NCI-H748 (cell line): Measurements from ENCODE around the gene DRC7.

Source experiments
- DNase-seq: peaks from one replicate; lab custom pipeline; 2025; ENCODE audit not compliant: unreplicated experiment; lab: John Stamatoyannopoulos, UW

DRC7 gene

DNA sequence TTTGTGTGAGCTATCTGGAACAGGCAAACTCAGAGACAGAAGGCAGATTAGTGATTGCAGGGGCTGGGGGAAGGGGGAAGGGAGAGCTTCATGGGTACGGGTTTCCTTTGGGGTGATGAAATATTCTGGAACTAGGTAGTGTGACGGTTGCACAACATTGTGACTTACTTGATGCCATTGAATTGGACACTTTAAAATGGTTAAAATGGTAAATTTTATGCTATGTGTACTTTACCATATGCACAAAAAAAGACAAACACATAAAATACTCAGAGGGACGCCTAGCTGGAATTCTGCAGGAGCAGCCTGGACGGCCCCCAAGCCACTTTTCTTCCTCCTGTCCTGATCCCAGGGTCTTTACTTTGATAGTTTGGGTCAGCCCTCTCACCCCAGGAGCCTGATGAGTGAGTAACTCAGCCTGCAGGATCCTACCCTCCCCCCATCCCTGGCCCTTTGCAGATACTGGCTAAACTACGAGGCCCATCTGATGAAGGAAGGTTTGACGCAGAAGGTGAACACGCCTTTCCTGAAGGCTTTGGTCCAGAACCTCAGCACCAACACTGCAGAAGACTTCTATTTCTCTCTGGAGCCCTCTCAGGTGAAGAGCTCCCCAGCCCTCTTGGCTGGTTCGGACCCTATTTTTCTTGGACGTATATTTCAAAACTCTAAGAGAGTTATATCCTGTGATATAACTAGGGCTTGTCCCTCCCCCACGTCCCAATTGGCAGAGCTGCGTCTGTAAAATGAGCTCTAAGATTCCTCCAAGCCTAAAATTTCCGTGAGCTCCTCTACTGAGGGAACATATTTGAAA is 18.7 kb upstream of the DRC7 start:
- DNase-seq, result no peak

DNA sequence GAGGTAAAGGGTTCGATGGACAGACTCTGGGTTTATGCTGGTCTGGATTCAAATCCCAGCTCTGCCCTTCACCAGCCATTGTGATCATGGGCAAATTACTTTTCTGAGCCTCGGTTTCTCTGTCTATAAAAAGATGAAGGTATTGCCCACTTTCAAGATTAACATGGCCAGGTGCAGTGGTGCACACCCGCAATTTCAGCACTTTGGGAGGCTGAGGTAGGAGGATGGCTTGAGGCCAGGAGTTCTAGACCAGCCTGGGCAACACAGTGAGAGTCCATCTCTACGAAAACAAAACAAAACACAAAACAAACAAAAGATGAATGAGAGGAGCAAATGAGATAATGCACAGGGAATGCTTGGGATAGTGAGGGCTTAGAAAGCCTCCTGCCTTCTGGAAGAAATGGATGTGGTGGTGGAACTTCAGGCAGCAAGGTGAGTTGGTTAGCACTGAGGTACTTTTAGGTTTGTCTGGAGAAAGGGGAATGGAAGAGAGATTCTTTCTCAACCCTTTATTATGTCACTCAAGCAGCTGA is 18.0 kb upstream of the DRC7 start:
- DNase-seq, result no peak

DNA sequence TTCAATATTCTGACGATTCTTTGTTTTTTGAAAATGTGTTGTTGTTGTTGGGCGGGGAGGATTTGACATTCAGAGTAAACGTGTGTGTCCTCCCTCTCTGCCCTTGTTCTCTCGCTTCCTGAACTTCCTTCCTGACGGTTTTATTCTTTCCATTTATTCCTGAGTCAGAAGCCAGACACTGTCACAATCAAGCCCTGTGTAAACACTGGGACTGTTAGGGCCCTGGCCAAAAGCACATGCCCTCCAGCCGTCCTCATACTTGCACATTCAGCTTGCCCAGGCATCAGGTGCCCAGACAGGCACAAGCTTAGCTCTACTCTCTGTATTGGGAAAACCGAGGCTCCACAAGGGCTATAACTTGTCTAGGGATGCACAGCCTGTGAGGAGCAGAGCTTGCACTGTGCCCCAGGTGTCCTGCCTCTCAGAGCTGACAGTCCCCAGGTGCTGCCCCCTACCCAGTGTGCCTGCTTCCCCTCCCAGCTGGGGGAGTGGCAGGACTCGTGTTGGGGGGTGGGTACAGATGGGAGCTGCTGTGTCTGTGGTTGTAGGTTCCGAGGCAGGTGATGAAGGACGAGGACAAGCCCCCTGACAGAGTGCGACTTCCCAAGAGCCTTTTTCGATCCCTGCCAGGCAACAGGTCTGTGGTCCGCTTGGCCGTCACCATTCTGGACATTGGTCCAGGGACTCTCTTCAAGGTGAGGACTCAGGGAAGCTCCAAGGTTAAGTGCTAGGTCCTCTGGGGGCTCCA is 16.8 kb upstream of the DRC7 start:
- DNase-seq, result peak; percentile 1

DNA sequence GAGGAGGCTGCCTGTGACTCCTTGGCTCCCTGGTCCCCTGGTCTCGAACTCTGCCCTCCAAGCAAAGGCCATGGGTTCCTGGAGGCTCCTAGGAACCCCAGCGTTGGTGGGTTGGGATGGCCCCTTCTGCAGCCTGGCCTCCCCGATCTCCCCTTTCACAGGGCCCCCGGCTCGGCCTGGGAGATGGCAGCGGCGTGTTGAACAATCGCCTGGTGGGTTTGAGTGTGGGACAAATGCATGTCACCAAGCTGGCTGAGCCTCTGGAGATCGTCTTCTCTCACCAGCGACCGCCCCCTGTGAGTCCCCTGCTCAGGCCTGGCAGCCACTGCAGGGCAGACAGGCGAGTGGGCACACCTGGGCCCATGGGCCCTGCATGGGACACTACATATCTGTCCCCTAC is 15.6 kb upstream of the DRC7 start:
- DNase-seq, result no peak

DNA sequence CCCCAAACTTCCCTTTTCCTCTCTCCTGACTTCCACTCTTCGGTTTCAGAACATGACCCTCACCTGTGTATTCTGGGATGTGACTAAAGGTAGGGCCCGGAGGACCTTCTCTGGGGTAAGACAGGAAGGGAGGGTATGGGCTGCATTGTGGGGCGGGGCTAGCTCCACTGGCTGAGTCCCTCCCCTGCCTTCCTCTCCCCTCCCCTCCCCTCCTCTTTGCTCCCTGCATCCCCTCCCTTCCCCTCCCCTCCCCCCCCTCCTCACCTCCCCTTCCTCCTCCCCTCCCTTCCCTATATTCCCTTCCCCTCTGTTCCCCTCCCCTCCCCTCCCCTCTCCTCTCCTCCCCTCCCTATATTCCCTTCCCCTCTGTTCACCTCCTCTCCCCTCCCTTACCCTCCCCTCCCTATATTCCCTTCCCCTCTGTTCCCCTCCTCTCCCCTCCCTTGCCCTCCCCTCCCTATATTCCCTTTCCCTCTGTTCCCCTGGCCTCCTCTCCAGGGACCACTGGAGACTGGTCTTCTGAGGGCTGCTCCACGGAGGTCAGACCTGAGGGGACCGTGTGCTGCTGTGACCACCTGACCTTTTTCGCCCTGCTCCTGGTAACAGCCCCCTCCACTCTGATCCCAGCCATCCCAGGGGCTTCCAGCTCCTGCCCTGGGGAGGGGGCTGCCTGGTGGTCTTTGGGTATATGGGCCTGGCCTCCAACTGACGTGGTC is 14.7 kb upstream of the DRC7 start:
- no peak for DNase-seq

DNA sequence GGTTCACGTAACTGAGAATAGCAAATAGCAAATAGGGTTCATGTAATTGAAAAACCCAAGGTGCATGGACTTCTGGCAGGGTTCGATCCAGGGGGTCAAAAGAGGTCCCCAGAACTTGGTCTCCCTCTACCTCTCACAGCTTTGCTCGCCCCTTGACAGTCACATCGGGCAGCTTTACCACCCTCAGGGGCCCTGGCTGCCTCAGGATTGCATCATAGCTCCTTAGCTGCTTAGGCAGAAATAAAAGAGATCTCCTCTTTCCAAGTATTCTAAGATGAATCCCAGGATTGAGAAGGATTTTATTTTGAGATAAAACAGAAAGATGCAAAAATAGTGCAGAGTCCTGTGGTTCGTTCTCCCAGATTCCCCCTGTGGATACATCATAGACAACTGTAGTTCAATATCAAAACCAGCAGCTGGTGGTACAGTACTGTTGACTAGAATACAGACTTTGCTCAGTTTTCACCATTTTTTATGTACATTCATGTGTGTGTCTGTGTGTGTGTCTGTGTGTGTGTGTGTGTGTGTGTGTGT is 13.7 kb upstream of the DRC7 start:
- DNase-seq, result no peak

DNA sequence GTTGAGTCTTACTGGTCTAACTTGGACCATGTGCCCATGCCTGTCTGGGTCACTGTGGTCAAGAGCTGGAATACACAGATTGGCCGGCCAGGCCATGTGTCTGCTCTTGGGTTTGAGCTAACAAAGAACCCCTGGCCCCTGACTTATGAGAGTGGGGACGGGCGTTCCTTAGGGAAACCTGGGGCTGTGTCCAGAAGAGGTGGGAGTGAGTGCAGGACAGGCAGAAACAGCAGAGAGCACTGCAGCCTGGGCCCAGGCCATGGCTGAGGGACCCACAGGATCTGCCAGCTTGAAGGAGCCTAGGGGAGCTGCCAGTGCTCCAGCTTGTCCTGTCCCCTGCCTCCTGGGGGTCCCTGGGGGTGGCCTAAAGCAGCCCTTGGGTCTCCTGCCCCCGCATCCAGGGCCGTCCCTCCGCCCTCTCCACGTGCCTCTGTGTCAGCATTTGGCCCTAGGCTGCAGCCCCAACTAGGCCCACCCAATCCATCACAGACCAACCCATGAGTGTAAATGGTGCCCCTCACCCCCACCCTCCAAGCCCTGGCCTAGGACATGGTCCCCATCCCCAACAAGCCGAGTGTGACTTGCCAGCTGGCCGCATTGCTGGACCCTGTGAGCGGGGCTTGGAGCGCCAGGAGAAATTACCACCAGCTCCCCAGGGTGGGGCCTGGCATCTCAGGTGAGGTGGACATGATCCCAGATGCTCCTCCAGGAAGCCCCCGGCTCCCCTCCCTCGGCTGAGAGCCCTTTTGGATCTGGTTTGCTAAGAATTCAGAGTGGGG is 12.5 kb upstream of the DRC7 start:
- DNase-seq, result no peak

DNA sequence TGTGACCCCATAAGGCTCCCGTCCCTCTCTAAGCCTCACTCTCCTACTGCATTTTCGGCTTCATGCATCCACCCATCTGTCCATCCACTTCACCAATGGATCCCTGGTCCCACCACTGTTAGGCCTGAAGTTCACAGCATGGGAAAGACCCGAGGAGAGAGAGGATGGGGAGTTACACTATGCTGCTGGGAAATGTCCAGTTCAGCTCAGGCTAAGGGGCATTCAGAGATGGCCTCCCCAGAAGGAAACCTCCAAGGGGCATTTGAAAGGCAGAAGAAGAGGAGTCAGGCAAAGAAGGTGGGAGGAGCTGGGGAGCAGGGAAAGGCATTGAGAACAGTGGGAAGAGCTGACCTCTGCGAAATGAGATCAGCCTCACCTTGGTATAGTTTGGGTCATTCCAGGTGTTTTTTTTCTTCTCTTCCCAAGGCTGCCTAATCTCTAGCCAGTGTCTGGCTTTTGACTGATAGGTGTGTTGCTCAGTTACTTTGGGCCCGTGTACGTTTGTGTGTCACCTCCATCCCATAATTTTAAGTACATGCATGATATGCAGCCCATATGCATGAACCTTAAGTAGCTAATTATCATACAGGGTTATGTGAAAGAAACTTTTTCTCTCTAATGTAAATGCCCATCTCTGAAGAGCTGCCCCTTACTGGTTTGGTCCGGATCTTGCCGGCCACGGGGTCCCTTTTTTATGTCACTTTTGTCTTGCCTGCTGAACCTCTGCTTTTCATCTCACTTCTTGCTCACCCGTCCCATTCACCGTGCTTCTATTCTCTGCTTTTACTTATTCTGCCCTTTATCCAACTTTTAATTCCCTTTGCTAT is 11.6 kb upstream of the DRC7 start:
- no peak for DNase-seq

DNA sequence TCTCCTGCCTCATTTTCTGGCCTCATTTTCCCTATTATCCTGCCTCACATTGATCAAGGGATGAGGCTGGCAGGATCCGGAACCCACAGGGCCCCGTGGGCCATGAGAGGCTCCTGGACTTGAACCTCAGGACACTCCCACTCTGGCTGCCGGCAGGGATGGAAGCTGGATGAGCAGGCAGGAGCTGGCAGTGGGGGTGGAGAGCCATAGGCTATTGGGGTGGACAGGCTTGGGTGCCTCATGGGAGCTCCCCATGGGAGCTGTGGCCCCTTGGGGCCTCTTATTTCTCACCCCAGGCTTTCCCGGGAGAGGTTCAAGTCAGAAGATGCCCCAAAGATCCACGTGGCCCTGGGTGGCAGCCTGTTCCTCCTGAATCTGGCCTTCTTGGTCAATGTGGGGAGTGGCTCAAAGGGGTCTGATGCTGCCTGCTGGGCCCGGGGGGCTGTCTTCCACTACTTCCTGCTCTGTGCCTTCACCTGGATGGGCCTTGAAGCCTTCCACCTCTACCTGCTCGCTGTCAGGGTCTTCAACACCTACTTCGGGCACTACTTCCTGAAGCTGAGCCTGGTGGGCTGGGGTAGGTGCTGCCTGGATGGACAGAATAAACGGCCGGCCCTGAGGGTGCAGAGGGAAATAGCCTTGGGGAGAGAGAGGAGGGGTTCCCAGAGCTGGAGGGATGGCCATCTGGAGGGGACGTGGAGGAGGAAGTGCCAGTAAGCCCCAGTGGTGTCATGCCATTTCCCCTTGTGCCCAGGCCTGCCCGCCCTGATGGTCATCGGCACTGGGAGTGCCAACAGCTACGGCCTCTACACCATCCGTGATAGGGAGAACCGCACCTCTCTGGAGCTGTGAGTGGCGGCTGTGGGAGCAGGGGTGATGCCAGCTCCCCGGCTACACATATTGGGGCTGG is 10.7 kb upstream of the DRC7 start:
- DNase-seq, result no peak

DNA sequence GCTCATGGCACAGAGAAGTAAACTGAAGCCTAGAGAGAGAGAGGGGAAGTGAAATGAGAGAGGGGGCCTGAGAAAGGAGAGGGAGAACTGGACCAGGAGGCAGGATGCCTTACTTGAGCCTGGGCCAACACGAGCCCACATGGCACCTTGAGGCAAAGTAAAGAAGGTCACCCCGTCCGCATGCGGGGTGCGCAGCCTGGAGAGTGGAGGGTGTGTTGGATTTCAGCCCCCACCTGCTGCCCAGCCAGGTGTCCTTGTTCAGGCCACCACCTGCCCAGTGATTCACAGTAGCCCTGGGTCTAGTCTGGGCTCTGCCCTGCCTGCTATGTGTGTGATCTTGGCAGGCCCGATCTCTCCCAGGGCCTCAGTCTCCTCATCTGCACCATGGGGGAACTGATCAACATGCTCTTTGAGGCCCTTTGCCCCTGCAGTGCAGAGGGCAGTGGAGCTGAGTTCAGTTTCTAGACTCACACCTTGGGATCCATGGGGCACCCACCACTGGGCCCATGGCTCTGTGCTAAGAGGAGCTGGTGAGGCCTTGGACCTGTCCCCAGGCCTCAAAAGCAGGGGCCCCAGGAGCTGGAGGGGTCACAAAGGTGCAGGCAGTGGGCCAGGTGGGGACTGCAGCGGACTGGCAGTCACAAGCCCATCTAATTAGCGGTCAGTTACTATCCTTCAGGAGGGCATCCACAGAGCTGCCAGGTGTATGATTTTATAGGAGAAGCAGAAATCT is 9.8 kb upstream of the DRC7 start:
- no peak for DNase-seq

DNA sequence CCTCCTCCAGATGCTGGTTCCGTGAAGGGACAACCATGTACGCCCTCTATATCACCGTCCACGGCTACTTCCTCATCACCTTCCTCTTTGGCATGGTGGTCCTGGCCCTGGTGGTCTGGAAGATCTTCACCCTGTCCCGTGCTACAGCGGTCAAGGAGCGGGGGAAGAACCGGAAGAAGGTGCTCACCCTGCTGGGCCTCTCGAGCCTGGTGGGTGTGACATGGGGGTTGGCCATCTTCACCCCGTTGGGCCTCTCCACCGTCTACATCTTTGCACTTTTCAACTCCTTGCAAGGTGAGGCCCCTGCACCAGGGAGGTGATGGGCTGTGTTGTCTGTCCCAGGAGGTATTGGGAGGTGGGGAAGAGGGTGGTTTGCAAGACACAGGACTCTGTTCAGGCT is 9.0 kb upstream of the DRC7 start:
- DNase-seq, result no peak

DNA sequence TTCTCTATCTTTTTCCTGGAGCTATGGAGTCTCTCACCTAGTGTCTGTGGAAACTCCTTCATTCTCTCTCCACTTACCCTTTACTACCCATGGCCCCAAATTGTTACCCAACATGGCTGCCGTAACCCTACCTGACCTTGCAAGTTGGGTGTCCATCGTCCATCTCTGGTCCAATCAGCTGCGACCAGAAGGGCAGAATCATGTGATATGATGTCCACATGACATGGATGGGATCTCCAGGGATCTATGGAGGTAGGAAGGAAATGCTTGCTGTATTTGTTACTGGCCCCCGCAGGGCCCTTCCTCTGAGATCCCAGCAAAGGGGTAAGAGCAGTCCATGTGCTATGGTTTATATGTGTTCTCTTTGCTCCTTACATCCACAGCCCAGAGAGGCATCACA is 8.0 kb upstream of the DRC7 start:
- DNase-seq, result no peak

DNA sequence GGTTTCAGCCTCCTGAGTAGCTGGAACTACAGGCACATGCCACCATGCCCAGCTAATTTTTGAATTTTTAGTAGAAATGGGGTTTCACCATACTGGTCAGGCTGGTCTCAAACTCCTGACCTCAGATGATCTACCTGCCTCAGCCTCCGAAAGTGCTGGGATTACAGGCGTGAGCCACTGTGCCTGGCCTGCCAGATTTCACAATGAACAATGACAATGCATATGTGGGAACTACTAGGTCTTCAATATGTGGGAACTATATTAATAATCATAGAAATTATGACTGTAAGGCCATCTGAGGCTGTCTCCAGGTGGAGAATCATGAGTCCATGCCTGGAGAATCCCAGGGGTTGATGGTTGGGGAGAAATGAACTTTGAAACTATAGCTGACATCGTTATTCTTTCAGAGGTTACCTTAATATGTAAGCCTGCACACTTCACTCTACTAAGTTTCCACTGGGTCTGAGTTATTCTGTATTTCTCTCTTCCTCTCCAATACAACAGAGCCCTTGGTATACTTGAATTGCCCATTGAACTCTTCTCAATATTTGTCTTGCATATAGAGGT is 7.2 kb upstream of the DRC7 start:
- DNase-seq, result no peak

DNA sequence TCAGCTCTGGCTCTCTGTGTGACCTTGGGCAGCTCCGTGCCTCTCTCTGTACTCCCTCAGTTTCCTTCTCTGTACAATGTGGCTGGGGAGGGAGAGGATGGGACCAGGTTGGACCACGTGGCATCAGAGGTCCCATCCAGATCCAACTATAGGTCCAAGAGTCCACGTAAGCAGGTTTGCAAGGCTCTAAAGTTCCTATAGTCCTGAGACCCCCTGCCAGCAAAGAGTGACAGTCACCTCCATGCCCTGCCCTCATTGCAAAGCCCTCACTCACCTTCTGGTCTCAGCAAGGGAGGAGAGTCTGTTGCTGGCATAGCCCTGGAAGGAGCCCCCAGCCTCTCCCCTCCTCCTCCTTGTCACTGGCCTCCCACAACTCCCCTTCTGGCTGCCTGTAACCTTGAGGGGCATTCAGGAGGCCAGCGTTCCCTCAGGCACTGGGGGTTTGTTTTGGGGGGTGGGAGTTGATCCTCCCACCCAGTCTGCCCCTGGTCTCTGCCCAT is 6.1 kb upstream of the DRC7 start:
- no peak for DNase-seq

DNA sequence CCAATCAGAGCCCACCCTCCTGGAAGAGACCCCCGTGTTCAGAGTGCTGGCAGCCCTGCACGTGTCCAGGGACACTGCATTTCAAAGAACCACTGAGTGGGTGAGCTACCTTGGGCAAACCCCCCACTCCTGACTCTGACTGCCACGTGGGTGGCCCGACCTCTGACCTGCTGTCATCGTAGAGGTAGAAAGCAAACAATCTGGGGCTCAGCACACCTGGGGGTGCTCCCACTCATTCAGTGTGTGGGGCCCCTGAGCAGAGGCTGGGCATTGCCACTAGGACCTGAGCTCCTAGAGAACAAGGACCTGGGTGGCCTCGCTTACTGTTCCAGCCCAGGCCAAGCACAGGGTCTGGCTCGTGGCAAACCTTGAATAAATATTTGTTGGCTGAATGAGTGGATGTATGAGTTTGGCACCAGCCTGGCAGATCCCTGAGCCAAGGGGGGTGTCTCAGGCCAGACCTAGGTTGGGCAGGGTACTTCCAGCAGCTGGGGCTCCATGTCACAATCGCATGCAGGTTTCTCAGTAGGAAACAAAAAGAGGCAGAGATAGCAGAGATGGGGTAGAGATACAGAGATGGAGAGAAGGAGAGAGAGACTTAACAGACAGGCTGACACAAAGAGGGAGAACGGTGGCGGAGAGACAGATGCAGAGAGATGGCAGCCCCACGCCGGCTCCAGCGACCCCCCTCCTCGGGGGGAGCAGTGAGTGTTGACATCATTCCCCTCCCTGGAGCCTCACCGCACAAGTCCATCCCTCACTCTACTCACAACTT is 5.4 kb upstream of the DRC7 start:
- DNase-seq, result no peak

DNA sequence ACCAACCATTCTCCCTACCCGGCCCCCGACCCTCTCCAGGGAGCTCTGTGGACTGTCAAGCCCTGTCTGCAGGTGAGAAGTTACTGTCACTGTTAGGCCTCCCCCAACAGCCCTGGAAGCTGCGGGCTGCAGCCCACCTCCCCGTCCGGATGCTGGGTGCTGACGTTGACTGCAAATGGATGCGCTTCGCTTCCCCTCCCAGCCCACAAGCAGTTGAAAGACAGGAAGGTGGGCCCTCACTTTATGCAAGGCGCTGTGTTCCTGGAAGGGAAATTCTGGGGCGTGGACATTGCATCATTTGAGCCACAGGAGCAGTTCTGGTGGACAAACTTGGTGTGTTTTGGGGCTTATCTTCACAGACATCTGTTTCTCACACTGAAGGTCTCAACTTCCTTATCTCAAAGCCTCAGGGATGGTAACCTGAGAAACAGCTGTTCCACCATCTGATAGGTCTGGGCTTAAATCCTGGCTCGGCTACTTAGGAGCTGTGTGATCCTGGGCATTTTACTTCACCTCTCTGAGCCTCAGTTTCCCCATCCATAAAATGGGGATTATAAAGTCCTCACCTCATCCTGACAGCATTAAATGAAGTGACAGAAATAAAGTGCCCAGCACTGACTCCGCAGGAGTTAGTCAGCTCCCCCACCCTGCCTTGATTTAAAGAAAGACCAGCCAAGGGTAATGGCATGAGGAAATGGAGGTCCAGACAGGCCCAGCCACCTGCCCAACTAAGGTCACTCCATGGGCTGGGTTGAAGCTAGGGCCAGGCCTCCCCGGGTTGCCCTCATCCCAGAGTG is 4.6 kb upstream of the DRC7 start:
- no peak for DNase-seq
